Fibroblast of gingiva (primary cell): ENCODE results near the gene DTX2.
"Not testable (repeated sequence)": the region's sequence is repeated elsewhere in the genome, so short reads cannot be mapped to it uniquely, and the experiment has no call there.

Source experiments
- DNase-seq: peaks from one replicate; pipeline ENCODE4 v3.0.0-alpha.2; 2011; ENCODE audit warnings: low read depth

DTX2 gene

DNA sequence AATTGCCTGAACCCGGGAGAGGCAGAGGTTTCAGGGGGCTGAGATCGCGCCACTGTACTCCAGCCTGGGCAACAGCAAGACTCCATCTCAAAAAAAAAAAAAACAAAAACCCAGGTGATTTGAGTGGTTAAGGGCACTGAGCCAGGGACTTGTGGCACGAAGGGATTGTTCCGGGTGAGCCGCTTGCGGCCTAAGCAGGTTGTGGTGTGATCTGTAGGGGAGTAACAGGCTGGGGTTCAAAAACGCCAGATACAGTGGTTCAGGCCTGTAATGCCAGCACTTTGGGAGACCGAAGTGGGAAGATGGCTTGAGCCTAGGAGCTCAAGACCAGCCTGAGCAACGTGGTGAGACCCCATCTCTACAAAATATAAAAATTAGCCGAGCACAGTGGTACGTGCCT, 17.7 kb upstream of the DTX2 start:
- not testable (repeated sequence) for DNase-seq

DNA sequence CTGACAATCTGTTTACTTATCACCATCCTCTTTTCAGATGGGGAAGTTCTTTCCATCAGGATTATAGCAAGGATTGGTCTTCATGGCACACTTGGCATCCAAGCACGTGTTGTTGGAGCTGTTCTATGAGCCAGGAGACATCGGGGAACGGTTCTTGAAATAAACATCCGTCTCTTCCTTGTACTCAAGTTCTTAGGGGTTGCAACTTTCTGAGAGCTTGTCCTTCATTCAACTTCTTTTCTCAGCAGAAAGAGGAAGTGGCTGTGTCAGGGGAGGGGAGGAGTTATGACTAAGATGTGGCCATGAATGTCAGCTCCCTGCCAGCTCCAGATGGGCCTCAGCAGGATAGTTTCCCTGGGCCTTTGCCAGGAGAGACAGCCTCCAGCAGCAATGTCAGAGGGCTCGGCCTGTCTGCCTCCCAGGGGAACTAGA, 15.9 kb upstream of the DTX2 start:
- DNase-seq, result peak; percentile 87

DNA sequence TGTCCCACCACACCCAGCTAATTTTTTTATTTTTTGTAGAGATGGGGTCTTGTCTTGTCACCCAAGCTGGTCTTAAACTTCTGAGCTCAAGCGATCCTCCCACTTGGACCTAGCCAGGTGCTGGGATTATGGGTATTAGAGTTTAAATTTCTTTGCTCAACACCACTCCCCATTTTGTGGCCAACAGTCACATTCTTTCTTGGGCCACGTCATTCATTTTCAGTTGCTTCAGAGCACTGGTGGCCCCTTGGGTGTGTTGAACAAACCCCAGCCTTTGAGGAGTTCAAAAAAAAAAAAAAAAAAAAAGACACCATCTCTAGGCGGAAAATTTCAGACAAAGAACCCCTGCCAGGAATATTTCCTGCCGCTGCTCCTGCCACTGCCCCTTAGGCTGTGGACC, 4.5 kb upstream of the DTX2 start:
- not testable (repeated sequence) for DNase-seq

DNA sequence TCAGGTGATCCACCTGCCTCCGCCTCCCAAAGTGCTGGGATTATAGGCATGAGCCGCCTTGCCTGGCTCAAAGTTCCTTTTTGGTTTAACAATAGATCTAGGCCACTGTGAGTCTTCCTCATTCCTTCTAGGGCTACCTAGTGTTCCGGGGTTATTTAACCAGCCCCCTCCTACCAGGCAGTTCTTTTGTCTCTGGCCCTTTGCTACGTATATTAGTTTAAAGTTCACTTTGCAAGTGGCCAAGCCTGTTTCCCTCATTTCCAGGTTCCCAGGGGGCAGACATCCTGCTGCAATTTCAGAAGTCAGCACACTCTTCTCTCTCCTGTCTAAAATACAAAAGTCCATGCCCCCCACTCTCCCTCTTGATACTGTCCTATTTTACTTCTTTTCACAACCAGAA, 3.0 kb upstream of the DTX2 start:
- not testable (repeated sequence) for DNase-seq

DNA sequence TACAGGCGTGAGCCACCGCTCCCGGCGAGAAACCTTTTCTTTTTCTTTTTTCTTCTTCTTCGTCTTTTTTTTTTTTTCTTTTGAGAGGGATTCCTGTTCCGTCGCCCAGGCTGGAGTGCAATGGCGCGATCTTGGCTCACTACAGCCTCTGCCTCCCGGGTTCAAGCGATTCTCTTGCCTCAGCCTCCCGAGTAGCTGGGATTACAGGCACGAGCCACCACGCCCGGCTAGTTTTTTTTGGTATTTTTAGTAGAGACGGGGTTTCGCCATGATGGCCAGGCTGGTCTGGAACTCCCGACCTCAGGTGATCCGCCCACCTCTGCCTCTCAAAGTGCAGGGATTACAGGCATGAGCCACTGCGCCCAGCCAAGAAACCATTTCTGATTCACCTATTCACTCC, 742 bp upstream of the DTX2 start:
- DNase-seq, result not testable (repeated sequence)

DNA sequence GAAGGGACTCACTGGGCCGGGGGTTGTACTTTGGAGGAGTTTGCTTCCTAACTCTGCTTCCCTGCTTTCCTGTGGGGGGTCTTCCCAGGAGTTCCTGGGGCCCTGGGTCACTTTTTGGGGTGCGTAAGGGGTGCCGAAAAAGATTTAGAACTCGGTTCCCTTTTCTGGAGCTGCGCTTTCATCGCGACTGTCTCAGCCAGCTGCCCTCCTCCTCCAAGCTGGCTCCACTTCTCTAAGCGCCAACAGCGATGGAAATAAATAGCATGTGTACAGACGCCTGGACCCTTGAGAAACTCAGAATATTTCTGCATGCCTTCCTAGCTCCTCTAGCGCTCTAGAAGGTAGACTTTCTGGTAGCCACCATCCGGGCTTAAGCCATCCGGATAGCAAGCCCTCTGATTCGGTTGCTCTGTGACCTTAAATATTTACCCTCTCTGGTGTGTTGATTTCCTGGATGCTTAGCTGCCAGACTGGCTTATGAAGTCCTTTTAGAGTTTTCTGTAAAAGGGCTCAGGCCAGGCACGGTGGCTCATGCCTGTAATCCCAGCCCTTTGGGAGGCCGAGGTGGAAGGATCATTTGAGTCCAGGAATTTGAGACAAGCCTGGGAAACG, 868 bp downstream of the DTX2 start:
- DNase-seq, result not testable (repeated sequence)

DNA sequence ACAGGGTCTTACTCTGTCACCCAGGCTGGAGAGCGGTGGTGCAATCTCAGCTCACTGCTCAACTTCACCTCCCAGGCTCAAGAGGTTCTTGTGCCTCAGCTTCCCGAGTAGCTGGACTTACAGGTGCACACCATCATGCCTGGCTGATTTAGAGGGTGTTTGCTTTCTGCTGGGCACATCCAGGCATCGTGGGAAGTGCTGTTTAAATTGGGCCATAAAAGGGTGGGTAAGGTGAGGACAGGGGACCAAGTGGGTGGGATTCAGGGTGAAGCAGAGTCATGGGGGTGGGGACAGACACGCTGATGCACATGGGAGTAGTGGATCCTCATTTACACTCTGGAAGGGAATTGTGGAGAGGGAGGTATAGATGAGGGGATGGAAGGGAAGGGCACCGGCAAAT, 3.5 kb downstream of the DTX2 start:
- not testable (repeated sequence) for DNase-seq

DNA sequence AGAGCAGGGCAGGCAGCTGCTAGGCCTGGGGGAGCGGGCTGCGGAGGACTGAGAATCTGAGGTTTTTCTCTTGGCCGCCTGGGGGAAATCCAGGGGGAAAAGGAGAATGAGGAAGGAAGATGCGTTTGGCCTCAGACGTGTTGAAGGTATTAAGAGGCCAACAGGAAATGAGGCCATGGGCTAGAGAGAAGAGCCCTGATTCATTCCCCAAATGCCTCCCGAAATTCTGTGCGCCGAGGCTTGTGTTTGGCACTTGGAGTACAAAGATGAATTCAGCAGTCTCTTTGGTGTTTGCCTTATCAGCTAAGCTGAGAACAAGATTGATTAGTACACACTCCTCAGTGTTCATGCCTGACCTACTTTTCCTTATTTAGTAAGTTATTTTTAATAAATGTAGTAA, 4.4 kb downstream of the DTX2 start:
- DNase-seq, result not testable (repeated sequence)

DNA sequence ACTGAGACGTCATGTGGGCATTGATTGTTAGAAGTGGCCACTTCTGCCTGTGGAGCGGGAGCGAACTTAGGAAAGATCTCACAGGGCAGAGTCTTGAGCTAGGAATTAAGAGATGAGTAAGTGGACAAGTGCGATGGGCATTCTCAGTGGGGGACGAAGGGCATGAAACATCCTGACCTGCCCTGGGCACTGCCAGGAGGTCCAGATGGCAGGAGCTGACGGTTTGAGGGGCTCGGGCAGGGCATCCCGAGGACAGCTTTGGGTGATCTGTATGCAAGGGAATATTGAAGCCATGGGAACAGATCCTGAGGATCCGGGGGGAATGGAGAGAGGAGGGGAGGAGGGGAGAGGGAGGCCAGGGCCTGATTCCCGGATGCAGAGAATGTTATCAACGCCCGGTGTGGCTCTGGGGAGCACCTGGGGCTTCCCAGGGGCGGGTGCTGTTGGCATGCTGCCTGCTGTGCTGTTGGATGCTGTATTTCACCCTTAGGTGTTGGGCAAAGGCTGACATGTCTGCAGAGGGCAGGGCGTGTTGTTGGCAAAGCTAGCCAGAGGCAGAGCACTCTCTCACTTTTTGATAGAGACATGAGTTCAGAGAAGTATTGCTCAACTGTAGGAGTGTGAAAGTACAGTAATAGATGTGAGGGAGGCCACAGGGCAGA, 6.4 kb downstream of the DTX2 start:
- not testable (repeated sequence) for DNase-seq

DNA sequence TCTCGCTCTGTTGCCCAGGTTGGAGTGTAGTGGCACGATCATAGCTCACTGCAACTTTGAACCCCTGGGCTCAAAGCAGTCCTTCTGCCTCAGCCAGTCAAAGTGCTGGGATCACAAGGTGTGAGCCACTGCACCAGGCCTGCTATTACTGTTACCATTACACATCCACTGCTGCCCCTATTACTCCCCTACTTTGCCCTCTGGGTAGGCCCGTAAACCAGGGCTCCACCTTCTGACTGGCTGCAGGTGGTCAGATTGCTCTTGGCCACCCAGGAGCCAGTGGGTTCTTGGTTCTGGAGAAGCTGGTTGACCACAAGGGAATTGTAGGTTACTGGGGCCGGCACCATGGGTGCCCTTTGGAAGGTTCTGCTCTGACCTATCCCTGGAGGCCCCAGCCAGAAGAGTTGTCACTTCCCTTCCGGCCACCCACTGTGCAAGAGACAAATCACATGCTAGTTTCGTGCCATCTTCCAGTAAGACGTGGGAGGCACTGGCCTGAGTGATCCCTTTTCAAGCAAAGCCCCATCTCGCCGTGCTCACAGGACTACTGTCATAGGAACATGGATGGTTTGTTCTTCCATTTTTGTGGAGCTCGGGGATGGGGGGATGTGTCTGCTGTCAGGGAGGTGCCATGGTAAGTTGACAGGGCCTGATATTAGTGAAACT, 10.2 kb downstream of the DTX2 start:
- not testable (repeated sequence) for DNase-seq

DNA sequence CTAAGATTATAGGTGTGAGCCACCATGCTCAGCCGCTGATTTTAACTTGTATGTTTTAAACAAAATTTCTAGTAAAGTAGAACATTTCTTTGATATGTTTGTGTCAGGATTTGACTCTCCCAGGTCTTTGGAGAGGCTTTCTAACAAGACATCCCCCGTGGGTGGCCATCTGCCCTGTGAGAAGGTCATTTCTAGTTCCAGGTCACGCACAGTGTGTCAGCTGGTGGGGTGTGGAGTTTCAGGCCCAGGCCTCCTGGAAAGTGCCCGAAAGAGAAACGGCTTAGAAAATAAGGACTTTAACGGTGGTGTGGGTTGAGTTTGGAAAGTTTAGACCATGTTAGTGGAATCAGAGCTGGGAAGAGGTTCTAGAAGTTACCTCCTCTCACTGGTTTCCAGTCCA, 11.6 kb downstream of the DTX2 start:
- not testable (repeated sequence) for DNase-seq

DNA sequence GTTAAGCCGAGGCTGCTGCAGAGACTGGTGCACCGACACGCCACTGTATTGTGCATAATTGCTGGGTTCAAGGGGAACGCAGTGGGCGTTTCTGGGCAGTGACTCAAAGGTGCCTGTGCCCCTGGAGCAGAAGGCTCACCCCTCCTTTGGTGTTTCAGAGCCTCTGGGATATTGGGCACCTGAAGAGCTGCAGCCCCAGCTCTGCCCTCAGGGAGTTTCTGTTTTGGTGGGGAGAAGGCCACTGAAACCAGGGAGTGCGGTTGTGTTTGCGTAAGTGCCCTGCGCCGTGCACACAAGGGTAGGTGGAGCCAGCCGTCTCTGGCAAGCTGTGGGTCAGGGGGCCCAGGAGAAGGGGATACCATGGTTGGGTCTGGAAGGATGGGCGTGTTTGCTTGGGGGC, 14.8 kb downstream of the DTX2 start:
- DNase-seq, result not testable (repeated sequence)

DNA sequence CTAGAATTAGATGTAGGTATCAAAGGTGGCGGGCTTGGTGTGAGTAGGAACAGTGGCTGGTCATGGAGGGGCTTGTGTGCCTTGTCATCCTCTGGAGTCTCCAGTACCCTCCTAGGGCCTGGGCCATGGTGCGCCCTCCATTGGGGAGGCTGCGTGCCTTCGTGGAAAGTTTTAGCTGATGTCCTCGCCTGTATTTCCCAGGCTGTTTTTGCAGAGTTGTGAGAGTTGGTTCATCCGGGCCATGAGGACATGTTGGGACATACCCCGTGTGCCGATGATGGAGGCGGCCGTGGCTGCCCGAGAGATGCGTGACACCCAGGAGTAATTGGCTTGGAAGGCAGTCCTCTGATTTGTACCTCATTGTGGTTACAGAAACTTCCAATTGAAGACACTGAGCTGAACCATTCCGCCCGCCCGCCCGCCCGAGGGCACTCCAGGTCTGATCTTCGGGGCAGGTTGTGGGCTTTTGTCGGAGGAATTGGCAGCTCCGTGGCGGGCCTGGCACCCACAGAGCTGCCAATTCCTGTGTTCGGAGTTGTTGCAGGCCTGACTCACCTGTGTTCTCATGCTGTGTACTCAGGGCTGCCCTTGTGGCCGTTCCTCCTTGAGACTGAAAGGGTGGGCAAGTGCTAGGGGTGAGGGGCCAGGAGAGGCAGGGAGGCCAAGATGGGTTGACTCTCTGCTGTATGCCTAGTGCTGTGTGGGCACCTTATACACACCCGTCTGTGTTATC, 15.4 kb downstream of the DTX2 start:
- DNase-seq, result not testable (repeated sequence)

DNA sequence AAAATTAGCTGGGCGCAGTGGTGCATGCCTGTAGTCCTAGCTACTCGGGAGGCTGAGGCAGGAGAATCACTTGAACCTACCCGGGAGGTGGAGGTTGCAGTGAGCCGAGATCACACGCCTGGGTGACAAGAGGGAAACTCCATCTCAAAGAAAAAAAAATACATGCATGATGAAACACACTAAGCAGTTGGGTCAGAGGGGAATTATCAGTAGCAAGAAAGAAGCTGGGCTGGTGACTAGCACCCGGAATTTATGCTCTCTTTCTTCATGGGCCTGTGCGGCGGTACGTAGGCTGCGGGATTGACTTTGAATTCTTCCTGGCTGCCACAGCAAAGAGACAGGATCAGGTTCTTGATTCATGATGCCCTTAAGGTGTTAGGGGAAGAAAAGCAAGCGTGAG, 18.1 kb downstream of the DTX2 start:
- DNase-seq, result not testable (repeated sequence)

DNA sequence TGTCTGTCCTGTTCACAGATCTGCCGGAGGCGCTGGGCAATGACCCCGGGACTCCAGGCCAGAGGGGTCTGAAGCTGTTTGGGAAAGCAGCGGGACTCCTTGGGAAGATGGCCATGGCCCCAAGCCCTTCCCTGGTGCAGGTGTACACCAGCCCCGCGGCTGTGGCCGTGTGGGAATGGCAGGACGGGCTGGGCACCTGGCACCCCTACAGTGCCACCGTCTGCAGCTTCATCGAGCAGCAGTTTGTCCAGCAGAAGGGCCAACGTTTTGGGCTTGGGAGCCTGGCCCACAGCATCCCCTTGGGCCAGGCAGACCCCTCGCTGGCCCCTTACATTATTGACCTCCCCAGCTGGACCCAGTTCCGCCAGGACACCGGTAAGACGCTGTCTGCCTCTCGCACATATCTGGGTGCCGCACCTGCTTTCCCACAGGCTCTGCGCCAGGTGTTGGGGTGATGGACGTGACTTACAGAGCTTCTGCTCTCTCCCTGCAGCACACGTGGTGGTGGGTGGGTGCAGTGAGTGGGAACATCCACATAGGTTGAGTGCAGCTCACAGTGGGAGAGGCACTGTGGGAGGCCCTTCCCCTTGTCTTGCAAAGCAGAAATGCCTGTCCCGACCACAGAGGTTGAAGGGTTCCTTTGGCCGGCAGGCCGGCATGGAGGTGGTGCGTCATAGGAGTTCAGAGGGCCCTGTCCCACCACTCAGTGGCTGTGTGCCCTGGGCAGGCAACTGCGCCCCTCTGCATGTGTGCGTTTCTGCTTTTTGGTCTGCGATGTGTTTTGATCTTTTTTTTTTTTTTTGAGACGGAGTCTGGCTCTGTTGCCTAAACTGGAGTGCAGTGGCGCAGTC, 19.1 kb downstream of the DTX2 start:
- not testable (repeated sequence) for DNase-seq

DNA sequence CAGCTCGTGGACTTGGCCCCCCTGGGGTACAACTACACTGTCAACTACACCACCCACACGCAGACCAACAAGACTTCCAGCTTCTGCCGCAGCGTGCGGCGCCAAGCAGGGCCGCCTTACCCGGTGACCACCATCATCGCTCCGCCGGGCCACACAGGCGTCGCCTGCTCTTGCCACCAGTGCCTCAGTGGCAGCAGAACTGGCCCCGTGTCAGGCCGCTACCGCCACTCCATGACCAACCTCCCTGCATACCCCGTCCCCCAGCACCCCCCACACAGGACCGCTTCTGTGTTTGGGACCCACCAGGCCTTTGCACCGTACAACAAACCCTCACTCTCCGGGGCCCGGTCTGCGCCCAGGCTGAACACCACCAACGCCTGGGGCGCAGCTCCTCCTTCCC, 21.2 kb downstream of the DTX2 start:
- not testable (repeated sequence) for DNase-seq

DNA sequence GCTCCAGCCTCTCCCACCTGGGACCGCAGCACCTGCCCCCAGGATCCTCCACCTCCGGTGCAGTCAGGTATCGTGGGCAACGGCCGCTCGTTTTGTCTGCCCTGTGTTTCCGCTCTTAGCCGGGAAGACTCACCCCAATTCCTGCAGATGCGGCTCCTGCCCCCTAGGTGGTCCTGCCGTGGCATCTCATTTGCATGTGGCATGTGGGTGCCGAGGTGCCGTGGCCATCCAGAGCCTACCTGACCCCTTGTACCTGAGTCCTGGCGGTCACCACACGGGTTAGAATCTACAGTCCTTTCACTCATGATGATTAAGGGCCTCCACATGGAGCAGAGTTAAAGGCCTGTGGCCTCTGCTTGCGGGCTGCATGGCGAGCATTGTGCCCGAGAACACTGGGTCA, 21.6 kb downstream of the DTX2 start:
- DNase-seq, result not testable (repeated sequence)

DNA sequence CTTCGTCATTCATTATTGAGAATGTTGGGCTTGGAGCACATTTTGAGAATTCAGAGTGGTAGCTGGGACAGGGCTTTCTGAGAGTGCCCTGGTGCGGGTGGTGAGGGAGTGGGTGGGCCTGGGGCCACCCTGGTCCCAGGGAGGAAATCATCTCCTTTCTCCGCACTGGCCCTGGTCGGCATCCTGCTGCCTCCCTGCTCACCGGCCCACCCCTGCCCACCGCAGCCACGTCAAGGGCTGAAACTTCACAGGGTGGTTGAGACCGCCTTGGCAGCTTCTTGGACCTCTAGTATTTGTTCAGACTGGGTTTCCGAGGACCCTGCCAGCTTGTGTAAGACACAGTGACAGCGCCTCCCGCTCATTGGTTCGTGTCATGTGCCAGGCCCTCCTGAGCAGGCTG, 22.9 kb downstream of the DTX2 start:
- DNase-seq, result not testable (repeated sequence)

DNA sequence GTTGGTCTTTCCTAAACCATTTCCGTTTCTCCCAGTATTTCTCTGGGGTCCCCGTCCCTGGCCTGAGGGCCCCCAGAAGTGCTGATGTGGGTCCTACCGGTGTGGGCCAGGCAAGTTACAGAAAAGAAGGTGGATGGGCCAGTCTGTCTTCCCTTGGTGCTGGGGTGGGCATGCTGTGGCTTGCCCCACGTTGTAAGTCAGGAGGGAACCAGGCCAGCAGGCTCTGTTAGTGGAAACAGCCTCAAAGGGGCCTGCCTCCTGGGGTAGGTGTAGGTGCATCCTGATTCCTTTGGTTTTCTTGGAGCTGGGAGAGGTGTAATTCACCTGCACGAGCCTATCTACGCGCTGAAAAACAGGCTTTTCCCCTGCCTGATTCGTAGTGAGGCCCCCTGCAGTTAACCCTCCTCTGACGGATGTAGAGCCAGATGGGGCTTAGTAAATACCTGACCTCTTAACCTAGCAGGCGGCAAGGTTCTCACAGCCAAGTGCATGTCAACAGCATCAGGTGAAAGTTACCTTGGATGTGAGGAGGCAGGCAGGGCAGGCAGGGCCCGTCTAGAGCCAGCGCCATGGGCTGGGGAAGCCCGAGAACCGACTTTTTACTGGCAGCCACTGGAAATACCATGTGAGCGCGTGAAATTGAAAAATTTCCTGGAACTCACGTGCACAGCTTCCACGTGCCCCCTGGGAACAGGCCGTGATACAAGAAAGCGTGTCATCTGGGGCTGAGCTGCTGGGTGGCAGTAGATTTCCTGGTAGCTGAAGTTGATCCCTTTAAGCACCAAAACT, 24.5 kb downstream of the DTX2 start:
- DNase-seq, result not testable (repeated sequence)

DNA sequence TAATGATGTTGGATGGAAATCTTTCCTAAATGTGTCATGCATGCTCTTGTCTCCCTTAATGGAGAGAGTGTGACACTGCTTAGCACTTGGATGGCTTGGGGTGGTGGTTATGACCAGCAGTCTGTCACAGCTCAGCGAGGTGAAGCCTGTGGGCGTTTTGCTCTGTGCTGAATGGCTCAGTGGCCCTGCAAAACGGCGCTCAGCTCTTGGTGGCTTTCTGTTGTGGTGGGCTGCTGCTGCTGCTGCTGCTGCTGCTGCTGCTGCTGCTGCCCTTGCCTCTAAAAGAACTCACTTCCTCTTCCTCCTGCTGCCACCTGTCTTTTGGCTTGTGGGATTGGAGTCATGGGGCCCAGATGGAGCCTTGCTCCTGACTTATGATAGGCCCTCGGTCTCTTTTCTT, 25.1 kb downstream of the DTX2 start:
- not testable (repeated sequence) for DNase-seq

DNA sequence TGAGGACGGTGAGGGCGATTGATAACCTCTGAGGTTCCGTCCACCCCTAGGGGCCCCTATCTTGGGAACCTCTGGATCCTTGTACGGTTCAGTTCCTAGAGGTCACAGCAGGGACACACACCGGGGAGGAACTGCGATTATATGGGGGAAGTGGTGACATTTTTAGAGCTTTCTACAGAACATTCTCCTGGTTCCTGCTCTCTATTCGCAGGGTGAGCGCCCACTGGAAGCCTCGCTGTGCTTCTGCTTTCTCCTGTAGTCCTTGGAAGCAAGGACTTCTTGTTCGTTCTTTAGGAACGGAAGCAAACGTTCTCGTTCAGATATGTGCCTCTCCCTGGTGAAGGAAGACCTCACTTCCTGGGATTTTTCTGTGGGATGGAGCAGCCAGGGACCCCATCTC, 26.5 kb downstream of the DTX2 start:
- DNase-seq, result not testable (repeated sequence)
